A673 (cell line): ENCODE measurements around the gene ADGRB2.

ENCODE experiments used
- CTCF ChIP-seq: fragments of 300-800, 200-600 bp; sonication (generic); conservative IDR thresholded peaks from 2 replicates; pipeline ENCODE4 v1.5.1; 2017; ENCODE audit warnings: low read depth, mild to moderate bottlenecking, antibody characterized with exemption, low read length, moderate library complexity, mixed read lengths
- EZH2 ChIP-seq: fragments of 200-600 bp; sonication (generic); IDR thresholded peaks from 2 replicates; pipeline ENCODE4 v1.6.1; 2017; ENCODE audit warnings: borderline replicate concordance, low read depth, mild to moderate bottlenecking, mixed read lengths, antibody characterized with exemption, low read length; ENCODE audit not compliant: poor library complexity, severe bottlenecking

GRCh38 chr1:31732343-31732742 is 31.8 kb downstream of the ADGRB2 start:
- TF ChIP-seq CTCF (no peak), EZH2 (no peak)
